ENCODE measurements around the gene P2RY10. TPM values are rescaled to one million over a fixed set of nuclear protein-coding genes. Genes with fewer than 3 reads are reported as not detected.
"Not testable (repeated sequence)": the region's sequence is repeated elsewhere in the genome, so short reads cannot be mapped to it uniquely, and the experiment has no call there.

The P2RY10 gene
- total and polyA plus RNA-seq, 4 donors = 0.75 to 1.1 TPM; not detected in 2

- DNase-seq; H3K27ac ChIP-seq (ENCODE audit: low read depth in 1 of 2, low read length in 2 of 2); intact Hi-C loops (cut with DNase I); H3K27me3 ChIP-seq (ENCODE audit: control insufficient read depth in 1 of 2, insufficient read depth in 2 of 2, low read length in 1 of 2); H3K9me3 ChIP-seq (ENCODE audit: control insufficient read depth, low read length); ATAC-seq (ENCODE audit: low FRiP score); H3K36me3 ChIP-seq (ENCODE audit: control insufficient read depth in 1 of 2, insufficient read depth in 2 of 2, low read length in 1 of 2); H3K4me1 ChIP-seq (ENCODE audit: control insufficient read depth in 1 of 2, insufficient read depth in 2 of 2, low read length in 2 of 2); H3K4me3 ChIP-seq (ENCODE audit: low read length in 2 of 2): not testable (repeated sequence)
- 82 to 87% methylated on average over 1 of the region's 1 CpG for WGBS, 2 donors
Measured at GRCh38 chrX:79007540-79007939, 62.3 kb downstream of the P2RY10 start.

Small RNAs within 50 kb of the gene (microRNA-seq; reads per million reads assigned to microRNA genes)
- gene MIR4328 = 0 reads per million in 2 donors

Other genes with a start within 250 kb of the P2RY10 start
- gene LPAR4, start 197.7 kb upstream of the P2RY10 start, total RNA-seq = under 1 TPM; 0.62 to 0.93 TPM
- gene LPAR4, start 197.7 kb upstream of the P2RY10 start, polyA plus RNA-seq = under 1 TPM; 0.18 to 0.25 TPM
- gene GPR174, start 199.3 kb downstream of the P2RY10 start, total RNA-seq = 1 to 10 TPM in 1 of 2 donors, under 1 TPM in 1; 0.88 to 1.6 TPM
- gene GPR174, start 199.3 kb downstream of the P2RY10 start, polyA plus RNA-seq = not detected